Ovary (tissue), 3 donors: Measurements from ENCODE around the gene STOML1.

ENCODE experiments used
- POLR2A ChIP-seq: fragments of 450-650 bp; IDR thresholded peaks from one replicate; pipeline ENCODE4 v1.6.1; 2017; ENCODE audit warnings: antibody characterized with exemption, mild to moderate bottlenecking, moderate library complexity
- TF ChIP-seq, protein P1 (sequence below), 3 donors: fragments of 450-650 bp in 2 of 3; fragments of 200-600 bp in 1 of 3; IDR thresholded peaks; one replicate each; pipeline versions ENCODE4 v1.5.1 to v1.8.0; 2016 to 2022; ENCODE audit warnings: antibody characterized with exemption in 3 of 3, mild to moderate bottlenecking in 1 of 3
- donor health status: DM: no; HTN: no; CAD: no.

DNA sequence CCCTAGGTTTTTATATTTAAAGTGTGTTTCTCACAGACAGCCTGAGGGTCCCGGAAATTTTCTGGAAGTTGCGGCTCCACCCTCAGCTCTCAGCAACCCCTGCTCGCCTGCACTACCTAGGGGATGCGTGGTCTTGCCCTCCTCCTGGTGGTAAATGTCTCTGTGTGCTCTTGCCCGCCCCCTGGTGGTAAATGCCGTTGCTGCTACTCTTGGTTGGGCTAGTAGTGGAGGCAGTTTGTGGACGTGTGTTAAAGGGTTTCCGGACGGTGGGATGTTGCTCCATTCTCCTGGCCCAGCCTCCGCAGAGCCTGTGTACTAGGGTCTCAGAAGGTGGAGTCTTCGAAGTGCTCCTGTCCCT is 27.4 kb downstream of the STOML1 start:
- TF ChIP-seq POLR2A, result no peak
- TF ChIP-seq, protein P1, sequence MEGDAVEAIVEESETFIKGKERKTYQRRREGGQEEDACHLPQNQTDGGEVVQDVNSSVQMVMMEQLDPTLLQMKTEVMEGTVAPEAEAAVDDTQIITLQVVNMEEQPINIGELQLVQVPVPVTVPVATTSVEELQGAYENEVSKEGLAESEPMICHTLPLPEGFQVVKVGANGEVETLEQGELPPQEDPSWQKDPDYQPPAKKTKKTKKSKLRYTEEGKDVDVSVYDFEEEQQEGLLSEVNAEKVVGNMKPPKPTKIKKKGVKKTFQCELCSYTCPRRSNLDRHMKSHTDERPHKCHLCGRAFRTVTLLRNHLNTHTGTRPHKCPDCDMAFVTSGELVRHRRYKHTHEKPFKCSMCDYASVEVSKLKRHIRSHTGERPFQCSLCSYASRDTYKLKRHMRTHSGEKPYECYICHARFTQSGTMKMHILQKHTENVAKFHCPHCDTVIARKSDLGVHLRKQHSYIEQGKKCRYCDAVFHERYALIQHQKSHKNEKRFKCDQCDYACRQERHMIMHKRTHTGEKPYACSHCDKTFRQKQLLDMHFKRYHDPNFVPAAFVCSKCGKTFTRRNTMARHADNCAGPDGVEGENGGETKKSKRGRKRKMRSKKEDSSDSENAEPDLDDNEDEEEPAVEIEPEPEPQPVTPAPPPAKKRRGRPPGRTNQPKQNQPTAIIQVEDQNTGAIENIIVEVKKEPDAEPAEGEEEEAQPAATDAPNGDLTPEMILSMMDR (IDR thresholded peaks at IDR 0.05), result peak; percentile 81 to 91 (median 81)
